ENCODE data around the gene PRX. TPM values are rescaled to one million over a fixed set of nuclear protein-coding genes. Genes with fewer than 3 reads are reported as not detected.

PRX gene
- total and polyA plus RNA-seq, 2 experiments from 2014 or later = 0.54 to 3.8 TPM

- Histone ChIP-seq H3K4me3 (no peak overlapping the region), H3K36me3 (ENCODE audit: low read depth) (no peaks in the 10 kb centered on the region), H3K9me3 (ENCODE audit: low read depth) (no peaks in the 10 kb centered on the region), H3F3A (ENCODE audit: insufficient read depth) (no peaks in the 10 kb centered on the region), H3K4me1 (ENCODE audit: insufficient read depth) (no peaks in the 10 kb centered on the region), H3K27me3 (replicated peaks; ENCODE audit: insufficient read depth) (no peaks in the 10 kb centered on the region), H3K9ac (no peak overlapping the region), H3K4me2 (ENCODE audit: unreplicated experiment) (no peak overlapping the region), H4K20me1 (ENCODE audit: insufficient read depth) (no peaks in the 10 kb centered on the region), H3K9me2 (ENCODE audit: insufficient read depth) (no peaks in the 10 kb centered on the region), H2AFZ (no peak overlapping the region), H3K79me2 (ENCODE audit: insufficient read depth) (no peaks in the 10 kb centered on the region), H3K27ac (no peak overlapping the region)
- in situ Hi-C loops (cut with MboI) = no loop called here
- no peak for DNase-seq
- no peak for TF ChIP-seq EZH2 (IDR thresholded peaks at IDR 0.05; ENCODE audit: insufficient read depth, poor library complexity, severe bottlenecking)
- no peak for TF ChIP-seq EZH2phosphoT487 (IDR thresholded peaks at IDR 0.05; ENCODE audit: insufficient read depth, low read depth)
- WGBS, 2 experiments (ENCODE audit: low coverage in 1 of 2, low lambda C conversion rate in 2 of 2, missing lambda C conversion rate in 2 of 2) = 63 to 66% methylated on average over 20 to 22 of the region's 22 CpGs
Measured at GRCh38 chr19:40407714-40408597, 5.2 kb downstream of the PRX start.

GRCh38 chr19:40403262-40403984 is 9.8 kb downstream of the PRX start:
- peak overlapping the region; percentile 92 for H3K4me2 ChIP-seq (ENCODE audit: unreplicated experiment)
- peak; percentile 91 for DNase-seq
- in situ Hi-C loops (cut with MboI) = no loop called here
- peak overlapping the region; percentile 76 for H3K9ac ChIP-seq
- no peaks in the 10 kb centered on the region for H3K36me3 ChIP-seq (ENCODE audit: low read depth)
- H3F3A ChIP-seq (ENCODE audit: insufficient read depth) = no peaks in the 10 kb centered on the region
- H3K4me1 ChIP-seq (ENCODE audit: insufficient read depth) = no peaks in the 10 kb centered on the region
- H2AFZ ChIP-seq = peak overlapping the region; percentile 96
- TF ChIP-seq EZH2phosphoT487 (IDR thresholded peaks at IDR 0.05; ENCODE audit: insufficient read depth, low read depth) (no peak), EZH2 (IDR thresholded peaks at IDR 0.05; ENCODE audit: insufficient read depth, poor library complexity, severe bottlenecking) (no peak)
- no peaks in the 10 kb centered on the region for H3K9me2 ChIP-seq (ENCODE audit: insufficient read depth)
- peak overlapping the region; percentile 79 for H3K4me3 ChIP-seq
- WGBS, 2 experiments (ENCODE audit: low coverage in 1 of 2, low lambda C conversion rate in 2 of 2, missing lambda C conversion rate in 2 of 2) = 1 to 2% methylated on average over 35 to 41 of the region's 41 CpGs
- no peaks in the 10 kb centered on the region for H3K79me2 ChIP-seq (ENCODE audit: insufficient read depth)
- H3K27me3 ChIP-seq (replicated peaks; ENCODE audit: insufficient read depth) = no peaks in the 10 kb centered on the region
- no peaks in the 10 kb centered on the region for H4K20me1 ChIP-seq (ENCODE audit: insufficient read depth)
- no peaks in the 10 kb centered on the region for H3K9me3 ChIP-seq (ENCODE audit: low read depth)
- peak overlapping the region; percentile 51 for H3K27ac ChIP-seq

GRCh38 chr19:40400559-40400958 is 12.6 kb downstream of the PRX start:
- no peaks in the 10 kb centered on the region for H3K79me2 ChIP-seq (ENCODE audit: insufficient read depth)
- H3K36me3 ChIP-seq (ENCODE audit: low read depth) = no peaks in the 10 kb centered on the region
- TF ChIP-seq EZH2phosphoT487 (IDR thresholded peaks at IDR 0.05; ENCODE audit: insufficient read depth, low read depth) (no peak), EZH2 (IDR thresholded peaks at IDR 0.05; ENCODE audit: insufficient read depth, poor library complexity, severe bottlenecking) (no peak)
- no peak overlapping the region for H2AFZ ChIP-seq
- no peaks in the 10 kb centered on the region for H4K20me1 ChIP-seq (ENCODE audit: insufficient read depth)
- H3K4me2 ChIP-seq (ENCODE audit: unreplicated experiment) = no peak overlapping the region
- H3K4me3 ChIP-seq = no peak overlapping the region
- no peaks in the 10 kb centered on the region for H3K9me2 ChIP-seq (ENCODE audit: insufficient read depth)
- no peaks in the 10 kb centered on the region for H3K27me3 ChIP-seq (replicated peaks; ENCODE audit: insufficient read depth)
- no peak overlapping the region for H3K9ac ChIP-seq
- H3K9me3 ChIP-seq (ENCODE audit: low read depth) = no peaks in the 10 kb centered on the region
- H3F3A ChIP-seq (ENCODE audit: insufficient read depth) = no peaks in the 10 kb centered on the region
- H3K27ac ChIP-seq = no peak overlapping the region
- in situ Hi-C loops (cut with MboI) = no loop called here
- 26 to 33% methylated on average over 3 of the region's 3 CpGs for WGBS, 2 experiments (ENCODE audit: low coverage in 1 of 2, low lambda C conversion rate in 2 of 2, missing lambda C conversion rate in 2 of 2)
- H3K4me1 ChIP-seq (ENCODE audit: insufficient read depth) = no peaks in the 10 kb centered on the region
- peak; percentile 51 for DNase-seq

- peak; percentile 37 for DNase-seq
- H4K20me1 ChIP-seq (ENCODE audit: insufficient read depth) = no peaks in the 10 kb centered on the region
- H3K4me2 ChIP-seq (ENCODE audit: unreplicated experiment) = no peak overlapping the region
- no peak overlapping the region for H3K9ac ChIP-seq
- TF ChIP-seq EZH2phosphoT487 (IDR thresholded peaks at IDR 0.05; ENCODE audit: insufficient read depth, low read depth) (no peak), EZH2 (IDR thresholded peaks at IDR 0.05; ENCODE audit: insufficient read depth, poor library complexity, severe bottlenecking) (no peak)
- H3K27ac ChIP-seq = no peak overlapping the region
- H3K4me1 ChIP-seq (ENCODE audit: insufficient read depth) = no peaks in the 10 kb centered on the region
- no peaks in the 10 kb centered on the region for H3K9me2 ChIP-seq (ENCODE audit: insufficient read depth)
- no peak overlapping the region for H2AFZ ChIP-seq
- no peaks in the 10 kb centered on the region for H3K27me3 ChIP-seq (replicated peaks; ENCODE audit: insufficient read depth)
- no peaks in the 10 kb centered on the region for H3K9me3 ChIP-seq (ENCODE audit: low read depth)
- H3F3A ChIP-seq (ENCODE audit: insufficient read depth) = no peaks in the 10 kb centered on the region
- H3K36me3 ChIP-seq (ENCODE audit: low read depth) = no peaks in the 10 kb centered on the region
- no peak overlapping the region for H3K4me3 ChIP-seq
- WGBS, 2 experiments (ENCODE audit: low coverage in 1 of 2, low lambda C conversion rate in 2 of 2, missing lambda C conversion rate in 2 of 2) = 52 to 56% methylated on average over 38 to 47 of the region's 49 CpGs
- H3K79me2 ChIP-seq (ENCODE audit: insufficient read depth) = no peaks in the 10 kb centered on the region
- in situ Hi-C loops (cut with MboI) = no loop called here
Measured at GRCh38 chr19:40398417-40399131, 14.6 kb downstream of the PRX start.
